HepG2 (cell line): ENCODE data around the gene URB1. TPM values are rescaled to one million over a fixed set of nuclear protein-coding genes. Genes with fewer than 3 reads are reported as not detected.

ENCODE experiments used
- AKNA ChIP-seq: sonication (generic); formaldehyde crosslinking; IDR thresholded peaks from 2 replicates; pipeline ENCODE4 v1.4.0; 2020; ENCODE audit warnings: missing genetic modification reagents, borderline replicate concordance
- CBX5 ChIP-seq: sonication (generic); formaldehyde crosslinking; IDR thresholded peaks from 2 replicates; pipeline ENCODE4 v1.4.0; 2020; ENCODE audit warnings: missing genetic modification reagents, borderline replicate concordance
- CENPT ChIP-seq: sonication (generic); formaldehyde crosslinking; IDR thresholded peaks from 2 replicates; pipeline ENCODE4 v1.8.0; 2022; ENCODE audit warnings: low read depth, mild to moderate bottlenecking, moderate library complexity, missing genetic modification reagents
- CREM ChIP-seq, 2 experiments: sonication (generic) in 1 of 2; formaldehyde crosslinking in 1 of 2; IDR thresholded peaks; 2 replicates each; pipeline versions ENCODE4 v1.4.0 to v1.6.1; 2016 to 2020; ENCODE audit warnings: antibody characterized with exemption in 1 of 2, mild to moderate bottlenecking in 1 of 2, missing genetic modification reagents in 1 of 2
- HDAC1 ChIP-seq: sonication (generic); formaldehyde crosslinking; IDR thresholded peaks from 2 replicates; pipeline ENCODE4 v1.5.1; 2020; ENCODE audit warnings: mild to moderate bottlenecking, missing genetic modification reagents
- LBX2 ChIP-seq: sonication (generic); formaldehyde crosslinking; IDR thresholded peaks from 2 replicates; pipeline ENCODE4 v1.5.0; 2020; ENCODE audit warnings: missing genetic modification reagents, mild to moderate bottlenecking, borderline replicate concordance
- ZBTB26 ChIP-seq: IDR thresholded peaks from 2 replicates; pipeline ENCODE4 v1.6.1; 2016; ENCODE audit warnings: missing compliant biosample characterization, missing genetic modification reagents, borderline replicate concordance
- ZNF737 ChIP-seq: sonication (generic); formaldehyde crosslinking; IDR thresholded peaks from 2 replicates; pipeline ENCODE4 v1.5.0; 2020; ENCODE audit warnings: missing genetic modification reagents, mild to moderate bottlenecking, borderline replicate concordance
- polyA plus RNA-seq, 8 experiments: library from polyadenylated mRNA; depleted of rRNA in 3 of 8; stranded (reverse) in 7 of 8; unstranded in 1 of 8; fragments of >200 nt; fragmentation: Illumina TruSeq in 4 of 8; extraction: Trizol in 4 of 8; gene quantifications; 2 replicates each; pipeline versions ENCODE4 v1.2.1 to v1.2.3, GENCODE V29; 2011 to 2016; ENCODE audit warnings: low read depth in 4 of 8, missing spikeins in 1 of 8, mixed read lengths in 1 of 8; ENCODE audit not compliant: insufficient read depth in 1 of 8
- total RNA-seq, 5 experiments: library from RNA; depleted of rRNA; stranded (reverse); fragments of >200 nt; fragmentation: Illumina TruSeq; extraction: Trizol; gene quantifications; 2 replicates each; pipeline ENCODE4 v1.2.3, GENCODE V29; 2016; ENCODE audit warnings: low read depth in 1 of 5

The URB1 gene
- total and polyA plus RNA-seq, 2 of the 13 experiments (the other 11 are each of a cell fraction or from before 2014, with no cell fraction given): 4.5 to 16.7 TPM

- no peak for TF ChIP-seq AKNA (CRISPR knock-in tag)
- no peak for TF ChIP-seq CREM (IDR thresholded peaks at IDR 0.05)
- no peak for TF ChIP-seq CREM (CRISPR knock-in tag; IDR thresholded peaks at IDR 0.05)
- peak; percentile 67; the same call in 1 of the 2 replicates for TF ChIP-seq ZBTB26 (CRISPR knock-in tag)
- TF ChIP-seq CBX5 (CRISPR knock-in tag): no peak
- no peak for TF ChIP-seq LBX2
- peak; percentile 99 for TF ChIP-seq HDAC1 (CRISPR knock-in tag)
- no peak for TF ChIP-seq CENPT
- TF ChIP-seq ZNF737 (CRISPR knock-in tag): no peak
Observed at GRCh38 chr21:32392880-32393676, at the start of gene URB1 (continued).
